C1 segment of cervical spinal cord (tissue), 14 donors: ENCODE measurements around the gene MACROD2.

Source experiments
- DNase-seq, 14 donors: peaks; one replicate each; lab custom pipeline; 2025; lab: John Stamatoyannopoulos, UW

The MACROD2 gene

DNA sequence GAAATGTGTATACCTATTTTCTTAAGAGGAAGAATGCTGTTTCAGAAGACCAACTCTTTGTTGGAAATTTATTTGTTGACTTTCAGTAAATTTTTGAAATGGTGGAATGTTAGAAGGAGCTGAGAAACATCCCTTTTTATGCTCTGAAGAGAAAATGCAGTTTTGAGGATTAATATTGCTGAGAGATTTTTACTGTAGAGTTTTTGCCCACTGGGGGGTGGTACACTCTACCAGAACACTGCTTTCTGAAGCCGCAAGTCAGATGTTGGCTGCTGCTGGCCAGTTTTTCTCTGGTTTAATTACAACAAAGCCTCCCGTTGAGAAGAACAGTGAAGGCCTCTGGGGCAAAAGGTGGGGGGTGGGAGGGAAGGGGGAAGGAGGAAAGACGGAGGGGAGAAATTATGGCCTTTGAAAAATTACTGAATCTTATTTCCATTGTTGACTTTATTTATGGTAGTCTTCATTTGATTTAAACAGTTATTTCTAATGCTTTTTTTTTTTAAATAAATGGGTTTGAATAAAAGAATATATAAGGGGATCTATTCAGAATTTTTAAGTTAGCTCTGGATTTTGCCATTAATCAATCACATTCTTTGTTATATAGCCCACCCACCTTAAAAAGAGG, 339.1 kb downstream of the MACROD2 start:
- peak in 11 of 14 donors; percentile 22 to 68 (median 38) for DNase-seq

DNA sequence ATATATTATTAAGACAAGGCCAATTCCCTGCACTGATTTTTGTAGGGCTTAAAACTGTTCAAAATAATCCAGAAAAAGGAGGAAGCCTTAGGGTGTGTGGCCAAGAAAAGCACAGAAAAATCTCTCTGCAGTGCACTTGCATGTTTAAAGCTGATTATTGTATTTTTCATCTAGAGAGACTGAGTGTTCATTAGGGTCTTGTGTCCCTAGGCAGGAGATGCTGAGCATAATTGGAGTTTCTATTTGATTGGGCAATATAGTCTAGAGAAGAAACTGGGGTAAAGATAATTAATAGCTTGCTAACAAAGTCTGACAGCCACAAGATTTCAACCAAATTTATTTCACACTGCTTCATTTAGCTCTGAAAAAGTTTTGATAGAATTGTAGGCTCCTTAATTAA, 339.7 kb downstream of the MACROD2 start:
- peak in 1 of 14 donors; percentile 45 for DNase-seq

DNA sequence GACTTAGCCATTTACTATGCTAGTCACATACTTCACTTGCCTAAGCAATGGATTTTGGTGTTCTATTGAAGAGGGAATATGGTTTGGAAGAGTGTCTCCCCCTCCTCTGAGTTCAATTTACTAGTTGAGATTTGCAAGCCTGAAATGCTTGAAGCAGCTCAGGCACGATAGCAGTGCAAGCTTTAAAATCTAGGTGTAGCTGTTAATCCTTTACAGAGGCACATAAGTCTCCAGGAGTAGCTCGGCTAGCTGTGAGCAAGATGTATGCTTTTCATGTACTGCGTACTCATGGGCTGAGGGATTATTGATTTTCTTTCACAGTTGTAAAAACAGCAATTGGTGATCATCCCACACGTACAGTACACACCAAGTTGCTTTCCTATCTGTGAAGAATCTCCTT, 341.4 kb downstream of the MACROD2 start:
- DNase-seq = peak in 7 of 14 donors; percentile 4 to 71 (median 14)

DNA sequence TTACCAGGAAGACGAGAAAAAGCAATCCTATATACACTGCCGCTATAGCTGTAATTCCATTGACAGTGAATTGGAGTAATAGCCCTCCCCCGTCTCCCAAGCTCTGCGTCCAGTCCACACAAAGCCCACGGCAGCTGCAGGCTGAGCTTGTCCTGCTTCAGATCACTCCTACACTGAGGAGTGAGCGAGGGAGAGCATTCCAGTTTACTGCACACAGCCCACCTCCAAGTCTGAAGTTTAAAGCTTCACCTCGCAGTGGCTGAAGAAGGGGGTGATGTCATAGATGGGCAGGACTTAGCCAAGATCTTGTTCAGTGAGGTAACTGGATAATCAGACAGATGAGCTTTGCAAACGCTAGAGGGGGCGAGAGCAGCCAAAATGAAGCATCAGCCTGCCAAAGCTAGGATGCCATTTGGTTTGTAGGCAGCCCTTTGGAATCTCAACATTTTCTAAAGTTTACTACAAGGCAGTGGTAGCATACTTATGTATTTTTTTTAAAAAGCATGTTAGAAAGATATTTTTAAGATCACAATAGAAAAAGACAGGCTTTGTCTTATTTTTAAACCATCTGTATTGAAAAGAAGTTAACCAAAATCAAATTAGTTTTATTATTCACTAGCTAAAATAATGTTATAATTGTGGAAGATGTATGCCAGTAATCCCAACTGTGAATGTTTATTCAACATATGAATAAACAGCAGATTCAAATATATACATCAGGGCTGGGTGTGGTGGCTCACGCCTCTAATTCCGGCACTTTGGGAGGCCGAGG, 342.3 kb downstream of the MACROD2 start, which contains the start of gene FLRT3:
Gene FLRT3, minus strand, starts transcription at position 213 of the 772 bp plus-strand sequence. CDS start 10,106 bp downstream, outside the sequence.
- peak in 13 of 14 donors; percentile 8 to 97 (median 70) for DNase-seq

DNA sequence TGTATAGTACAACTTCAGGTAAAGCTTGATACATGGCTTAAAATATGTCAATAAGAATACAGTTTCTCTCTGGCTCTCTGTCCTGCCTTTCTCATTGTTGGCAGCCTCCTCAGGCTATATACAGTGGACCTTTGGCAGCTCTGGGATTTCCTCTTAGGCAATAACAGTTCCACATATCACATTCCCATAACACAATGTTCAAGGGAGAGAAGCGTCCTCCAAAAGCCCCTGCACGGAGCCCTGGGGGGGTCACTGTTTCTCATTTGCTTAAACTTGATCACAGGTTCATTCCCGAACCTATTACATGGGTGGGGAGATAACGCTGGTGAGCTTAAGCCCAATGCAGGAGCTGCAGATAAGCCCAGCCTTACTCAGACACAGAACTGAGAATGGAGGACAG, 346.5 kb downstream of the MACROD2 start:
- DNase-seq = no peak

DNA sequence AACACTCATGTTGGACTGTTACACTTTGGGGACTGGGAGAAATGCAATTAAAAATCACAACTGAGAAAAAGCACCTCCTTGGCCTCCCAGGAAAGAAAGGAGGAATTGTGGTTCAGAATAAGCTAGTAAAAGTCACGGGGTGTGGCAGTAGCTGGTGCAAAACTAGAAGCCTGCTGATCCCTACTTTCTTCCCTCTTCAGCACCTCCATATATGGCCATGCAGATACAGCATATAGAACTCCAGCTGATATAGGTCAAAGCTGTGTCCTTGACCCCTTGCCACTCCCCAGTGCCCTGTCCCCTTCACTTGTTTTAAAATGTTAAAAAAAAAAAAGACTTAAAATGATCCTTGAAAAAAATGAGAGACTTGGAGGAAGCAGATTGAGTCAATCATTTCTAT, 347.6 kb downstream of the MACROD2 start:
- DNase-seq = no peak

DNA sequence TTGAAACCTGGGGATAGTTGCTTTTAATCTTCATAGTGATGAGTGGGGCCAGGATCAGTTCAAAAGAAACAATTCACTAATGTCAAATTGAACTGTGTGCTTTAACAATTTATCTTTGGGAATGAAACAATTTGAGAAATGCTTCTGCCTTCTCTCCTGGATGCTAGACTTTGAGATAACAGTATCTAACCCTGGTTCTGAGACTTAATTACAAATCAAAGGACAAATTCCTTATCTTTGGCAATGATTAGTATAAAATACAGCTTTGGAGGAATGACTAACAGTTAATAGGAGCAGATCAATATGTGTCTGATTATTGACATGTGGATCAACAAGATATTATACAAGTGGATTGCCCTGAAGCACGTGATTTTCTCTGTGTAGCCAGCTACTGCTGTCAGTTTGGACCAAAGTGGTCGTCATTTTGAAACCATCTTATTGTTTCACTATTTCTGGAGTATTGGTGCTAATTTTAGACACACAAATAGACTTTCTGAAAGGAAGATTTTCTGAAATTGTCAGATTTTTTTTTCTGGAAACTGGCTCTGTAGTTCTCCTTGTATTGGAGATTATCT, 348.3 kb downstream of the MACROD2 start:
- no peak for DNase-seq

DNA sequence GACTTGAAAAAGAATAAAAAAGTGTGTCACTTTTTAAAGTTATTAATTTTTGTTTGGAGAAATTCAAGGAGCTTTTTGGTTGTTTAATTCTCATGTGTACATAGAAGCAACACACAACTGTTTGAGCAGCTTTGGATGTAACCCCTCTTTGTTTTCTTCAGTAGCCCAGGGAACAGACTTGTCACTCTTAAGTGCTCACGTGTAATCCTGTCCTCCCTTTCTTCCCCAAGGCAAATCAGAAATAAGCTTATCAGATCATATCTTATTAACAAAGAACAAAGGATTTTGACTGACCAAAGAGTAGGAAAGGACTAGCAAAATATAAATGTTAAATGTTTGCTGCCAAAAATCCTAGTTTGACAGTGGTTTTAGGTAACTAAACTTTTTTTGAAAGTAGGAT, 349.4 kb downstream of the MACROD2 start:
- DNase-seq = no peak

DNA sequence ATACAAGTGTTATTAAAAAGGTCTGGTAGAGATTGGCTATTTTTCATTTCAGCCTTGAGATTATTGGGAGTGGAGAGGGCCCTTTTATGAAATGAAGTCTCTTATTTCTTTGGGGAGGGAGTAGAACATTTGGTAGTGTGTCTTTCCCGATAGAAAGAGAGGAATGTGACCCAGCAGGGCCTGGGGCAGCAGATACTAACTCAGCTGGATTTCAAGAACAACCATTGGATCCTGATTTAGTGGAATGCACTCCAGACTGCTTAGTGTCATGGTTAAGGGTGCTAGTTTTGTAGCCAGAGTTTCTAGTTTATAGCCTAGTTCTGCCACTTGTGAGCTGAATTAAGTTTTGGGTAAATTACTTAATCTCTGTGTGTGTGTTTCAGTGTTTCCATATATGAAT, 360.5 kb downstream of the MACROD2 start:
- no peak for DNase-seq

DNA sequence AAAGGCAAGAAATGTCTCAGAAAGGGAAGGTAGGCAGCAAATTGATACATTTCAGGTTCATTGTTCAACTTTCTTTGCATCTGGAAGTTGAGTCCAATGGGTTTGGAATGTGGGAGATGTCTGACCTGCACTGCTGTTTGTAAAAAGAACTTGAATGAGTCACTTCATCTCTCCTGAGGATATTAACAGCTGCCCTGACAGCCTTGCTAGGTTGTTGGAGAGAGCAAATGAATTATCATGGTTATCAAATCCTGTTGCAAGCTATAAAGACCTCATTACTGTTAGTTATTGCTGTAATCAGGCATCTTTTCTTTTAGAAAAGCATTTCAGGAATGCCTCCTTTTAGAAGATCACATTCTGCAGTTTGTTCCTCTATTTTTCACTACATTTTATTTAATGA, 365.1 kb downstream of the MACROD2 start:
- DNase-seq = no peak

DNA sequence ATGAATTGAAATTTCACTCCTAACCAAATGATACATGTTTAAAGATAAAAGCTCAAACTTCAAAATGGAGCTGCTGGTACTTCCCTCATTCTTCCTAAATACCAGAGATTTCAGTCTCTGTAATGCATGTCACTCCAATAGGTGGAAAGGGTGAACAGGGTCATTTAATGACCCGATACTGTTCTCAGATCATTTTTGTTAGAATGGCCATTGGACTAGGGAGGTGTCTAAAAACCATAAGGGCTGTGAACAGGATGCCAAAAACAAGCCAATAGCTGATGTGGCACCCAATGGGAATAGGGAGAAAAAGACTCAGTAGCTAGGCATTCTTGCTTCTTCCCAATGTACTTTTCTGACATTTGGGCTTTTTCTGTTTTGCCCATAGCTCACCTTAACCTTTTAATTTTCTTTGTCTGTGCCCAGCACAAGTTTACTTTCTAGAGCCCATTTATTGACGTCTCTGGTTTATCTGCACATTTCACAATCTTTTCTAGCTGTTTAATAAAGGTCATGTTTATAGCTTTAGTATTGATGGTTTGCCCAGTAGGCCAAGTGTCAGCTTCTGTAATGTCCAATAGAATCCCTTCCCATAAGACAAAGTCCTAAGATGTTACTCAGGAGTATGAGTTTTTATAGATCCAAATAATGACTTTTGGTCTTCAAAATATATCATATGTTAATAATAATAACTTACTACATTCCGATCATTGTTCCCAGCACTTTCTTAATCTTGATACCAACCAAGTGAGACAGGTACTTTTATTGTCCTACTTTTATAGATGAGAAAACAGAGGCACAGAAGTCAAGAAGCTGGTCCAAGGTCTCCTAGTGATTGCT, 366.4 kb downstream of the MACROD2 start:
- DNase-seq = no peak

DNA sequence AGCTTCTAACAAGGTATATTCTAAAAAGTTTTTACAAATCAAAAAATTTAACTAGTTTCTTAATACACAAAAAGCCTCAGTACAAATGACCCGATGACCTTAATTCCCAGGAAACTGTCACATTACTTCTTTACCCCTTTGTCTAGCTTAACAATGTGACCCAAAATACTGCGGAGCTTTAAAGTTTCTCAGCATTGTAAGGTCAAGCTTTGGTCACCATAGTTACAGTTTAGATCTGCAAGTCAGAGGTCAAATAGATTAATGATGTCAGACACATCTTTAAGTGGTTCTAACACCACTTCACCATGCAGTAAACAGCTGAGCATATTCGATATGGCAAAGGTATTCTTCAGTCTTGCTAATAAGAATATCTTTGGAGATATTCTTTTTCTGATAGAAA, 378.9 kb downstream of the MACROD2 start:
- no peak for DNase-seq

DNA sequence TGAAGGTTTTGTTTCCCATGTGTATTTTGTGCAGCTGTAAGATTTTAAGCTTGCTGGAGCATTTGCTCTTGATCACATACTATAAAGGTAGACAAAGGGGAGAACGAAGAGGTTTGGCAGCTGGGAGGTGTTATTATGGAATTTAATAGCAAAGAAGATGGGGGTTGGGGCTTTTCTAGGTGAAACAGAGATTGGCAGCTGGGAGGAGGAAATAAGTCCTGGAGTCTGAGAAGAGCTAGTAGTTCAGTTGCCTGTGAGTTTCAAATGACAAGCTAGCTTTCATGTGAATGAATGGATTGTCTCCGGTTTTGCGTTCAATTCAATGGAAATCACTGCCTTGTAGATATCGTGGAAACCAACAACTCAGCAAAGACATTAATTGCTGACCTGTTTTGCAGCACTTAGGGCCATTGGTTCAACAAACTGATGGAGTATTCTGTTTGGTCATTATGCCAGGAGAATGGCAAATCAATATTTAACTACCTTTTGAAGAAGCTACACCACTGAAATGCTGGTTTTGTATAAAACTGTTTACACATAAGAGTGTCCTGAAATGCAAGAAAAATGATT, 380.2 kb downstream of the MACROD2 start:
- no peak for DNase-seq

DNA sequence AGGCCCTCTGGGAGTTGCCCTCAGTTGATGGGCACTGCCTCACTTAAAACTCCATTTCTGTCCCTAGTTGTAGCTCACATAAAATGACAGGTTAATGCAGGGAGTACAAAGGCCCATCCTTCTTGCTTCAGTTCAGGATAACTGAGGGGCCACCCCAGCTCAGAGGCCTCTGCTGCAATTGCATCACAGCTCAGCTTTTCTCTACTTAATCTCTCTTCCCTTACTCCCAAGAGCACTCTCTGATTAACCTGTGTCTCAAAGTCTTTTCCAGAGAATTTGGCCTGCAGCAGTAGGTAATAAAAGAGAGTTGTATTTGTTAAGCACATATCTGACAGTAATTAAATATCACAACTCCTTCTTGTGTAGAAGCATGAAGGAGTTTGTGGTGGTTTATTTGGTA, 383.0 kb downstream of the MACROD2 start:
- DNase-seq = no peak

DNA sequence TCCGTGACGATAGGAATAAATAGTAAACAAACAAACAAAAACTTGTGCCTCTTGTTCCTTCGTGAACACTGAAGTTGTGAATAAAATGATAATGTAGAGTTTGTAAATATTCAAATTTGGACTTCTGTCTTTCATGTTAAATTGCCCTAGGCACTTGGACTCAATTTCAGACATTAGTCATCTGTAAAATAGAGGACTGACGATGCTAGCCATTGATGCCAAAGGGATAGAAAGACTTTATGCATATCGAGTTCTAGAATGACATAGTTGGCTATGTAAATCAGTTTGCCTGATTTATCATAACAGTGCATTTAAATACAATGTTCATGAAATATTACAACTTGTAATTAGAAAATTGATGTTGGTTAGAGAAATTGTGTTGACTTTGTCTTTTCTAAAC, 388.0 kb downstream of the MACROD2 start:
- no peak for DNase-seq

DNA sequence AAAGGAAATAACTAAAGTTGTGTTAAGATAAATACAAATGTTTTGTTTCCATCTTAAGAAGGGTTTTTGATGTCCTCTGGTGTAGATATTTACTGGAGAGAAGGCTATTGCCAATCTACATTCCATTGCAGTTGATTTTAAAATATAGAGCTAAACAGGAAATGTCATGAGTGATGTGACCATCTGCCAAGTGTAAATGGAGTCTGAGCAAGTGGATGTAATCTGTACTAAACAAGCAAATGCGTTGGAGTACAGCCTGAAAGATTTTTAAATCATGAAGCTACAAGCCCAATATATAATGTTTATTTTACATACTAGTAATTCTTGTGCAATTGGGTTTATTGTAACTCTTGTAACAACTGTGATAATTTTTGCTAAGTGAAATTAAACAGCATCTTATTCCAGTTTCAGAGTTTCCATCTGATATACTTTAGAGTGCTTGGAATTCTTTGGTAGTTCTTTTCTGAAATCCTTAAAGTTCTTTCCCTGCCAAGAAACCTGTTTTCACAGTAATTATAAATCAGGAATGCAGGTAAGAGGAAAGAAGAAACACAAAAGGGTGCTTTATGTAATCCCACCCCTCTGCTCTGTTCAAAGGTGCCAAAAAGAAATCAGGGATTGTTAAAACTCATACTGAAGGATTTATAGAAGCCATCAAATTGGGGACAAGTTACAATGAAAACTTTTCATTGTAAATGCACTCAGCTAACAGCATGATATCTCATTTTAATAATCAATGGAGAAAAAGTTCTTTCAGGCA, 389.3 kb downstream of the MACROD2 start:
- DNase-seq = no peak

DNA sequence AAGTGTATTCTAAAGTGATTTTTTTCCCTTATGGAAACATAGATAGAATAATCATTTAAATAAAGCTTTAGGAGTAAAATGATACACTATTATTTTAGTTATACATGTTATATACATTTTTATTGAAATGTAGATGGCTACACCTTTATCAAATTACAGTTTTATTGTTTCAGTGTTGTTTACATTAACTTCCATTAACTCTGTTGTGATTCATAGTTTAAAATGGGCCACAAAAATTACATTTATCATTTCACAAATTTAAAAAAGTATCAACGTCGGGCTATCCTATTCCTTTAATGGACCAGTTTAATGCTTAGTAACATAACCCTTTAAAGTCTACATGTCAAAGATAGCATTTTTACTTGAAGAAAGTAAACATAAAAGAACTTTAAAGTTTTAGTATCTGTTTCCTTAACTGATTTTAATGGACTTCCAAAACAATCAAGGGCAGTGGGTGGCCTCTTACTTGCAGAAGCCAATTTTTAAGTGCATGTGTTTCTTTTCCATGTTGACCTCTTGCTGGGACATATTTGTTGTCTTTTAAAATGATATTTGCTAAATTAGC, 389.9 kb downstream of the MACROD2 start:
- DNase-seq = no peak

DNA sequence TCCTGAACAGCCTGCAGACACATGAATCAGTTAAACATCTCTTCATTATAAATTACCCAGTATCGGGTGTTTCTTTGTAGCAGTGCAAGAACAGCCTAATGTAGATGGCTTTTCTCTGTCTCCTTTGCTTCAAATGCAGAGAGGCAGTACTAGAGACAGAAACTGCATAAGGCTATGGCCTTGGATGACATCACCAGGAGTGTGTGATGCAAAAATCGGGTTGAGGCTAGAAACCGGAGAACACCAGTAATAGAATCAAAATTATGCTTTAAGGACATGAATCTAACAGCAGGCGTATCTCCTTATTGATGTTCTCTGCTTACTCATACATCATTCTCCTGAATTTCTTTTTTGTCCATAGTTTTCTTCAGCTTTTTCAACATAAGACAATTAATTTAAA, 391.4 kb downstream of the MACROD2 start:
- no peak for DNase-seq

DNA sequence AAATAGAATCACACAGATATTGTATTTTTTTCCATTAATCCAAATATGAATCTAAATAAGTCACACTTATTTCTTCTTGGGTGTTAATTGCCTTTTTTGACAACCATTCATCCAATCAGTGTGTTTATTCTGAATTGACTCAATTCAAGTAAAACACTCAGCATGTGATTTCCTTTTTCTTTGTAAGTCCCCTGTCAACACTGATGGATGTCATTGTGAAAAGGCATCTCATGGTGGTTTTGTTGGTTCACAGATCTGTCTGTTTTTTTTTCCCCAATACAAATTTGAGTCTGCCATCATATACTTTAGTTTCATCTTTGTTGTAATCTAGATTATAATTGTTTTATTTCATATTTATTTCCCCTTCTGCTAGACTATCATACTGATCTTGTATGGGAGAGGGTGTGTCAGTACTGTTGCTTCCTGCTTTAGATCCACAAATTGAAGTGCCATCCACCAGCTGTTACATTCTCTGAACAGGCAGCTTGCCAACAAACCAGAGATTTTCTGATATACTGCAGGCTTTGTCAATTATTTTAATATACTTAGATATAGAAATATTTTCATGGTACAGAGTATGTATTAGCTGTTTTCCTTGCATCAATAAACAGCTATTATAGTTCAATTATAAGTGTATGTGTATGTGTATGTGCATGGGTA, 406.3 kb downstream of the MACROD2 start:
- no peak for DNase-seq

DNA sequence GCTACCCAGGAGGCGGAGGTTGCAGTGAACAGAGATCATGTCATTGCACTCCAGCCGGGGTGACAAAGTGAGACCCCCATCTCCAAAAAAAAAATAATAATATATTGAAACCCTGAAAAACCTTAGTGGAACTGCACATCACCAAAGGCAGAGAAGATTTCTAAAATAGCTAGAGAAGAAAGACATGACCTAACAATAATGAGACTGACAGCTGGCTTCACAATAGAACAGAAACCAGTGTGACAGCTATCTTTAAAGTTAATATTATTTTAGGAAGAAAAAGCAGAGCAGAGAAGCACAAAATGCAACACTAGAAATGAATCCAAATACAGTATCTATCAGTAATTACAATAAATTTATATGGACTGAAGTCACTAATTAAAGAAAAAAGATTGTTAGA, 409.2 kb downstream of the MACROD2 start:
- DNase-seq = no peak
